HG03060 (cell line): ENCODE results near the gene TESPA1.
A peak's percentile ranks its signal among the peaks of the same experiment; 100 is the strongest.
"Not testable (repeated sequence)": the region's sequence is repeated elsewhere in the genome, so short reads cannot be mapped to it uniquely, and the experiment has no call there.

Experiments
- ATAC-seq: cut with Tn5 transposase; IDR thresholded peaks from one replicate; pipeline ENCODE4 v1.9.1; 2021; ENCODE audit warnings: low read depth, moderate number of reproducible peaks; ENCODE audit not compliant: unreplicated experiment

TESPA1 gene

GRCh38 chr12:54986773-54987172 lies 2.2 kb upstream of the TESPA1 start:
- ATAC-seq: not testable (repeated sequence)

DNA sequence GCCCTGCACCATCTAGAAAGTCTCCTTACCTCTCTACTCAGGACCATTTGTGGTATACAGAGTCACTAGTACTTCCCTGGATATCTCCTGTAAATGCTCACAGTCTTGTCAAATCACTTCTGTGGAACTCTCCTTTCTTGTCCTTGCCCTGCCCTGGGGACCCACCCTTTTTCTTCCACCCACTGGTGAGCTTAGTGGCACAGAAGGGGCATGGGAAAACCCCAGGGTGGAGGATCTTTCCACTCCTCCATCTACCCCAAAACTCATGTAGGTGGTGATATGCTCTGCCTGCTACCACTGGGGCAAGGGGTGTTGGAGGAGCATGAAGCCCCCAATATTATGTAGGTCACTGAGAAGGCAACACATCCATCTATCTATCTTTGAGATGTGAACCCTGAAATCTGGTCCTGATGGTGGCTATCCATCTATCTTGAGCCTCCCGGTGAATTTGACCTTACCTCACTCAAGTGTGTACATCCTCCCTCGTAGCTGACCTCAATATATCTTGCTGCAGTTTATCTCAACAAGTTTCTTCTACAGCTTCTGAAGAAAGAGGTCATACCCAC lies 943 bp downstream of the TESPA1 start:
- no peak for ATAC-seq

- ATAC-seq: no peak
These were observed 2.8 kb downstream of the TESPA1 start for GRCh38 chr12:54981796-54982195.

- no peak for ATAC-seq
These were observed 4.2 kb downstream of the TESPA1 start for GRCh38 chr12:54980341-54980740.

DNA sequence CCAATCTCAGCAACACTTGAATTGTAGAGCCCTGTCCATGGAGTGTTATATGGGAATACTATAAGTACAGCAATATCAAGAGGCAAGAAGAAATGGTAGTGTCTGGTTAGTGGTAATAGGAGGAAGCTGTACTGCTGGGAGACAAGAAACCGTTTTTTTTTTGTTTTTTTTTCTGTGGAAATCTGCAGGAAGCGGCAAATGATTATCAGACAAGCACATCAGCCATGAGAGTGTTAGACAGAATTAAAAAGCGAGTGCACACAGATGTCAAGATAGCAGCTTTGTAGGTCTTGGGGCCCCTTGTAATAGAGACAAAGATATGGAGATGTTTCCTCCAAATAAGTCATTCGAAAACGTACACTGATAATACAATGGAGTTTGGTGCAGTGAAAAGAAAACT lies 6.7 kb downstream of the TESPA1 start:
- no peak for ATAC-seq

DNA sequence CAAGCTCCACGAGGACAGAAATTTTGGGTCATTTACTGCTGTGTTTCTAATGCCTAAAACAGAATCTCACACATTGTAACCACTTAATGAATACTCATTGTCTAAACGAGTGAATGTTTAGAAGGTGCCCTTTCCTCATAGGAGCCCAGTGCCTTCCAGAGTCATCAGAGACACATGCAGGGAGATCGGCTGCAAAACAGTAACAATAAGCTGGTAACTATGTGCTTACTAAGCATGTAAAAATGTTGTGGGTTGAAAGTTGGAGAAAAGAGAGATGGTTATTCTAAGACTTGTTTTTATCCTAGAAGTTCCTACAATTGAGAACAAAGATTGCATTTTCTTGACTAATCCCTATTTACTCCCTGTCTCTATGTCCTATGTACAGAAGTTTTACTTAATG lies 7.4 kb downstream of the TESPA1 start:
- no peak for ATAC-seq

DNA sequence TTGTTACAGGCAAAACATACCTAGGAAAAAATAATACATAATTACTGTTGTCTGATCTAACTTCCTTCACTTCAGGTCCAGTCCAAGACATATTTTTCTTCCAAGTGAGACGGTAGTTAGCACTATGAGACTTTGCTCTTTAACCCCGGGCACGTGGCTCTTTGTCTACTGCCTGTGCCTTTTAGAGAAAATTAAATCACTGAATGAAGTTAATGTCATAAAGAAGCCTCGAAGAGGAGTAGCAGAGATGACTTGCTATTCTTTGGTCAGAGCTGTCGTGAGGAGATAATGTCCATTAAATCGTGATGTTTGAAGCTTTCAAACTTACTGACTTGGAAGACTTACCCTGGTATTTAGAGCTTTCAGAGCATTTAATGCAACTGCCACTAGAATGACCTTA lies 8.7 kb downstream of the TESPA1 start:
- no peak for ATAC-seq

- ATAC-seq: no peak
These were observed 9.3 kb downstream of the TESPA1 start for GRCh38 chr12:54975272-54975671.

DNA sequence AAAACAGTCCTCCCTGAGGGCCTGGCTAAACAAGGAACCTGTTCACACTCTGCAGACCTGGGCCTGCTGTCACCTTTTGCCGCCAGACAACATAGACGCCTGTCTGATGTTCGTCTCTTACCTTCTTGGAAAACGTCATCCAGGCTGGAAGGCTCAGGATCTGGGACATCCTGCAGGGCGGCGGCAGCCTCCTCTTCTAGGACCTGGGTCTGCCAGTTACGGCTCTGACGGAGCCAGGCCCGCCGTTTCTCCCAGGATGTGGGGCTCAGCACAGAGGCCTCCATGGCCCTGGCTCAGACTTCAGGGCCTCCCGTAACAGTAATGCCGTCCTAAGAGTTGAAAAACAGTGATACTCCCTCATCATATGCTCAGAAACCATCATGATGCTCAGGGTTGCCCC lies 10.3 kb downstream of the TESPA1 start:
- ATAC-seq: no peak

- no peak for ATAC-seq
These were observed 11.0 kb downstream of the TESPA1 start for GRCh38 chr12:54973556-54973955.

GRCh38 chr12:54970741-54971140 lies 13.8 kb downstream of the TESPA1 start:
- no peak for ATAC-seq

DNA sequence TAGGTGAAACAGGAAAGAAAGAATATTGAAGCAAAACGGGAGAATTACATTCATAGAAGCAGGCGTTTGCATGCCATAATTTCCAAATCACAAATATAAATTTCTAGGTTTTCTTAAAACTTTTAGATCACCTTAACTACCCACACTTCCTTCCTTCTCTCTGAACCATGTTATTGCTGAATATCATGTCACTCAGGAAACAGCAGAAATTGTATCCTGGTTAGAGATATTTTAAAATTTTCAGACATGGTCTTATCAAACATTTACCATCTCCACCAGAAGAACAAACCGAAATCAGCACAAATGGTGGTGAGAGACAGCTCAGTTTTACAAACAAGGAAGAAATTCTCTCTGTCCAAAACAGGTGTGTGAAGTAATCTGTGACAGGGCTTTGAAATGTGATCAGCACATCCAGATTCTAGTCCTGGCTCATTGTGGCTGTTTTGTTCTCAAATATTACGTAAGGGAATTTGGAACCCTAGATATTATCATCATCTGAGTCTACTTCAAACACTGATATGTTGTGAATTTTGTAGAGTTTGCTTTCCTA lies 16.3 kb downstream of the TESPA1 start:
- no peak for ATAC-seq

GRCh38 chr12:54967461-54967860 lies 17.1 kb downstream of the TESPA1 start:
- ATAC-seq: no peak

GRCh38 chr12:54961190-54961589 lies 23.4 kb downstream of the TESPA1 start:
- no peak for ATAC-seq

DNA sequence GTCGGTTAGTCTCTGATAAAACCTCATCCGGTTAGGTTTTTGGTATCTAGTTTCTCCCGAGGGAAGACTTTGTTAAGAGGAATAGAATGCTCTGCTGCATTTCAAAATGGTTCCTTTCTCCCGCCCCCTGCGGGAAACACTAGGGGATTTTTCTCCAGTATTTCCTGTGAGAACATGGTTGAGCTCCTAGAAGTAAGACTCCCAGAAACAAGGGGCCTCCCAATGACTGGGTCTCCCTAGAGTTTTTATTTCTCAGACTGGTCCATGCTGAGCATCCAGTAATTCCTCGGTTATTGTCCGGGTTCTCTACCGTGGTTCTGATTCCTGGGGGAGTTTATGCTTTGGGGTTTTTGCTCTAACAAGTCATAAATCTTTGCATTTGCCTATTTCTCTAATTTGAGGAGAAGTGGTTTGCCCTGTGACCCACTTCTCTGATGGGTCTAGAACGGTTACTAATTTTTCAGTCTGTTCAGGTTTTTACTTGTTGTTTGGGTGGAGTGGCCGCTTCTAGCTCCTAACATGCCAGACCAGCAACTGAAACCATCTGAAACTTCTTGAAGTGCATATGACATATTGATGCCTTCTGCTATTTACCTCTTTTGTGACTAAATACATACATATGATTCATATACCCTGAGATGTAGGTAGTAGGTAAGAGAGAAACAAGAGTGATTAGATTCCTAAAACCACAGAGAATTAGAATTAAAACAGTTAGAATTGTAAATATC lies 25.1 kb downstream of the TESPA1 start:
- peak; percentile 60 for ATAC-seq

- no peak for ATAC-seq
These were observed 26.4 kb downstream of the TESPA1 start for GRCh38 chr12:54958048-54958658.

DNA sequence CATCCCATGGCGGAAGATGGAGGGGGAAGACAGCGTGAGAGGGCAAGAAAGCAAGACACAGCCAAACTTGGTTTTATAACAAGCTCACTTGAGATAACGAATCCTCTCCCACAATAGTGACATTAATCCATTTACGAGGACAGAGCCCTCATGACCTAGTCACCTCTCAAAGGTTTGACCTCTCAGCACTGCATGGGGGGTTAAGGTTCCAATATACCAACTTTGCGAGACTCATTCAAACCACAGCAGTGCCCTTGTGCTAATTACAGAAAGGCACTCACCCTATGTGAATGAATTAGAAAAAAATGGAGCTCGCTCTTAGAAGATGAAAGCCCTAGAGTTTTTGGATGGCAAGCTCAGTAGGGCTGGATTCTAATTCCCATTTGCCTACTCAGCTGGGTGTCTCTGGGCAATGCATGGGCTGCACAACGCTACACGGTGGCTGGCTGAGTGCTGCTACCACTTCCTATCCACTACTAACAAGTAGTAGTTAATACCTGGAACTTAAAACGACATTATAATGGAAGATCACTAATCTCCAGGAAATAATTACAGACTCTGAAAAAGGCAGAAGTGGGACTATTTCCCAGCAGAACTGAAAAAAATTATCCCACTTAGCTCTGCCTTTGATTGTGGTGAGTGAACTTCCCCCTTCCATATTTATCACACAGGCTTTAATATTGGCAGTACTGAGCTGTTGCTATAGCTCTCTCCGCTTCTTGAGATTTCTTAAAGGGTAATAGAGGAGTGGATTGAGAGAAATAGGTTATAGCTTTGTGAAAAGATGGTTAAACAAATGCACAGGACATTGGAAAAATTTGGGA lies 27.5 kb downstream of the TESPA1 start:
- ATAC-seq: no peak

DNA sequence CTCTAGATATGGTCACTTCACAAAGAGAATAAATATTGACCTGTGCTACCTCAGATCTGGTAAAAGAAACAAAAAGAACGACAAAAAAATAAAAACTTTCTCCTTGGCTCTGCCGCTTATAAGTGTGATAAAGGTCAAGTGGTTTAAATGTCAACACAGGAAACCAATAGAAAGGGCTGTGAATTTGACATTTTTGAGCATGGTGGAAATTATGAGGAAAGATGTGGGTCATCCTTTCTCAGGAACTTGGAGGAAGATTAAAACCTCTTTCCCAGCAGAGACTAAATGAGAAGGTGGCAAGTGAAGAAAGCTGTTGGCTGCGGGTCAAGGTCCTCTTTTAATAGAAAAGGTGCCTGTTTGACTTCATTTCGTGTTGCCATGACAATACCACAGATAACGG lies 28.2 kb downstream of the TESPA1 start:
- ATAC-seq: no peak

DNA sequence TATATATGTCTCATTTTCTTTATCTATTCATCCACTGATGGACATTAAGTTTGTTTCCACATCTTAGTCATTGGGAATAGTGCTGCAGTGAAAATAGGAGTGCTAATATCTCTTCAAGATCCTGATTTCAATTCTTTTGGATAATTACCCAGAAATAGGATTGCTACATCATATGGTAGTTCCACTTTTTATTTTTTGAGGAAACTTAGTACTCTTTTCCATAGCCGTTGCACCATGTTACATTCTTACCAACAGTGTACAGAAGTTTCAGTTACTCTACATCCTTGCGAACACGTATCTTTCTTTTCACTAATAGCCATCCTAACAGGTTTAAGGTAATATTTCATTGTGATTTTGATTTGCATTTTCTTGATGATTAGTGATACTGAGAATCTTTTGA lies 29.8 kb downstream of the TESPA1 start:
- ATAC-seq: no peak

GRCh38 chr12:54954228-54954627 lies 30.3 kb downstream of the TESPA1 start:
- no peak for ATAC-seq
